Measurements from ENCODE around the gene CFAP299. TPM values are rescaled to one million over a fixed set of nuclear protein-coding genes. Genes with fewer than 3 reads are reported as not detected.
"Not testable (repeated sequence)": the region's sequence is repeated elsewhere in the genome, so short reads cannot be mapped to it uniquely, and the experiment has no call there.

Gene CFAP299
- total and polyA plus RNA-seq, 10 donors = 0.11 TPM; not detected in 9

DNA sequence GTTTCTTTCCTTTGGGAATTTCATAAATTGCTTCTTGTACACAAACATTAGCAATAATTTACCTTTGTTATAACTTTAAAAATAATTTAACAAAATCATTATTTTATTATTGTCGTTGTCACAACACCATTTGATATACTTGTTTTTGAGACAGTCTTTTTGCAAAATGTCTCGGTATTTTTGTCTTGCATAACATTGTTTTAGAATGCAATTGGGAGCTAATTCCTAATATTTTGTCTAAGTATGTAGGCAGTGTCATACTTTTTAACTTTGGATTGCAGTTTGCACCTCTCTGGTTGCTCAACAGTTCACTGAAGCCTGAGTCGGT lies 340 bp upstream of the CFAP299 start:
- no peak for DNase-seq
- intact Hi-C loops (cut with DNase I; ENCODE audit: low total_unique reads) = no loop called here
- no peak for TF ChIP-seq POLR2A (IDR thresholded peaks at IDR 0.05)
- TF ChIP-seq POLR2AphosphoS5 (IDR thresholded peaks at IDR 0.05) = no peak
- Histone ChIP-seq H3K27ac (no peak overlapping the region), H3K9me3 (no peaks in the 10 kb centered on the region), H3K4me3 (peak overlapping the region; percentile 40 to 81 (median 57)), H3K36me3 (no peaks in the 10 kb centered on the region), H3K4me1 (peaks cover 0 to 18% (median 13%) of the 10 kb centered on the region in 6 donors), H3K27me3 (replicated peaks in 1 of 7) (peaks cover 0 to 80% (median 17%) of the 10 kb centered on the region in 7 donors)
- WGBS, 5 donors = 8 to 15% (median 10%) methylated on average over 3 of the region's 3 CpGs

DNA sequence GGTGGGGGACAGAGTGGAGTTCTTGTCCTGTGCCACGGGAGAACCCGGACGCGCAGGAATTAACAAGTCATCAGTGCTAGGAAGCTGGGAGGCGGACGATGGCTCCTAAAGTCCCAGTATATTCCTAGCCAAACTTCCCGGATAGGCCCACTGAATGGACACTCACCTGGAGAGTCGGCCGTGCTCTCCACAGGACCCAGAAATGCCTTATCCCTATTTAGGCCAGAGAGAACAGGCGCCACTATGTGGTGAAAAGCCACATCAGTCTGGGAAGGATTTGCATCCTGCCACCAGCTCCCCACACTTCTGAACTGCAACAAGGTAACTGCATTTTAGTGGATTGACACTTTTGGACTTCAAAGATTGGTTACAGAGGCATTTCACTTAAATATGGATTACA lies 1.1 kb downstream of the CFAP299 start:
- Histone ChIP-seq H3K4me1 (peaks cover 0 to 18% (median 13%) of the 10 kb centered on the region in 6 donors), H3K27ac (no peak overlapping the region), H3K27me3 (replicated peaks in 1 of 7) (peaks cover 0 to 85% (median 17%) of the 10 kb centered on the region in 7 donors), H3K4me3 (peak overlapping the region in 3 of 8 donors; percentile 59 to 81 (median 63)), H3K36me3 (no peaks in the 10 kb centered on the region), H3K9me3 (peaks cover 0 to 7% (median 3%) of the 10 kb centered on the region in 8 donors)
- 11 to 16% (median 14%) methylated on average over 10 of the region's 10 CpGs for WGBS, 5 donors
- peak; percentile 20 for DNase-seq
- intact Hi-C loops (cut with DNase I; ENCODE audit: low total_unique reads) = no loop called here
- no peak for TF ChIP-seq POLR2A (IDR thresholded peaks at IDR 0.05)
- TF ChIP-seq, protein P1, sequence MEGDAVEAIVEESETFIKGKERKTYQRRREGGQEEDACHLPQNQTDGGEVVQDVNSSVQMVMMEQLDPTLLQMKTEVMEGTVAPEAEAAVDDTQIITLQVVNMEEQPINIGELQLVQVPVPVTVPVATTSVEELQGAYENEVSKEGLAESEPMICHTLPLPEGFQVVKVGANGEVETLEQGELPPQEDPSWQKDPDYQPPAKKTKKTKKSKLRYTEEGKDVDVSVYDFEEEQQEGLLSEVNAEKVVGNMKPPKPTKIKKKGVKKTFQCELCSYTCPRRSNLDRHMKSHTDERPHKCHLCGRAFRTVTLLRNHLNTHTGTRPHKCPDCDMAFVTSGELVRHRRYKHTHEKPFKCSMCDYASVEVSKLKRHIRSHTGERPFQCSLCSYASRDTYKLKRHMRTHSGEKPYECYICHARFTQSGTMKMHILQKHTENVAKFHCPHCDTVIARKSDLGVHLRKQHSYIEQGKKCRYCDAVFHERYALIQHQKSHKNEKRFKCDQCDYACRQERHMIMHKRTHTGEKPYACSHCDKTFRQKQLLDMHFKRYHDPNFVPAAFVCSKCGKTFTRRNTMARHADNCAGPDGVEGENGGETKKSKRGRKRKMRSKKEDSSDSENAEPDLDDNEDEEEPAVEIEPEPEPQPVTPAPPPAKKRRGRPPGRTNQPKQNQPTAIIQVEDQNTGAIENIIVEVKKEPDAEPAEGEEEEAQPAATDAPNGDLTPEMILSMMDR (IDR thresholded peaks at IDR 0.05 in 8 of 11, conservative IDR thresholded peaks at IDR 0.05 in 3 of 11) = no peak
- TF ChIP-seq POLR2AphosphoS5 (IDR thresholded peaks at IDR 0.05) = no peak

GRCh38 chr4:80340036-80340435 lies 4.5 kb downstream of the CFAP299 start:
- TF ChIP-seq POLR2A (IDR thresholded peaks at IDR 0.05) (no peak), POLR2AphosphoS5 (IDR thresholded peaks at IDR 0.05) (no peak)
- TF ChIP-seq, protein P1 (IDR thresholded peaks at IDR 0.05 in 8 of 11, conservative IDR thresholded peaks at IDR 0.05 in 3 of 11) = no peak
- Histone ChIP-seq H3K4me1 (peaks cover 0 to 16% (median 13%) of the 10 kb centered on the region in 6 donors), H3K27ac (no peak overlapping the region), H3K9me3 (peaks cover 0 to 32% (median 21%) of the 10 kb centered on the region in 8 donors), H3K4me3 (no peak overlapping the region), H3K27me3 (replicated peaks in 1 of 7) (peaks cover 0 to 51% (median 16%) of the 10 kb centered on the region in 7 donors), H3K36me3 (no peaks in the 10 kb centered on the region)
- DNase-seq = no peak
- WGBS, 5 donors = 32 to 64% (median 42%) methylated on average over 2 of the region's 2 CpGs
- intact Hi-C loops (cut with DNase I; ENCODE audit: low total_unique reads) = no loop called here

- H3K4me1 ChIP-seq; H3K36me3 ChIP-seq; DNase-seq; intact Hi-C loops (cut with DNase I; ENCODE audit: low total_unique reads); H3K4me3 ChIP-seq; H3K27ac ChIP-seq: not testable (repeated sequence)
- peaks cover 0 to 30% (median 0%) of the 10 kb centered on the region in 7 donors for H3K27me3 ChIP-seq (replicated peaks in 1 of 7)
- H3K9me3 ChIP-seq = peaks cover 0 to 37% (median 22%) of the 10 kb centered on the region in 8 donors
Measured at GRCh38 chr4:80342684-80343083, 7.2 kb downstream of the CFAP299 start.

DNA sequence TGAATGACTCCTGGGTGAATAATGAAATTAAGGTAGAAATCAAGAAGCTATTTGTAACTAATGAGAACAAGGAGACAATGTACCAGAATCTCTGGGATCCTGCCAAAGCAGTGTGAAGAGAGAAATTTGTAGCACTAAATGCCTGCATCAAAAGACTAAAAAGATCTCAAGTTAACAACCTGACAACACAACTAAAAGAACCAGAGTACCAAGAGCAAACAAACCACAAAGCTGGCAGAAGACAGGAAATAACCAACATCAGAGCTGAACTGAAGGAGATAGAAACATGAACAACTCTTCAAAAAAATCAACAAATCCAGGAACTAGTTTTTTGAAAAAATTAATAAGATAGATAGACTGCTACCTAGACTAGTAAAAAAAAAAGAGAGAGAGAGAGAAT lies 8.4 kb downstream of the CFAP299 start:
- DNase-seq = no peak
- Histone ChIP-seq H3K27me3 (replicated peaks in 1 of 7) (peaks cover 0 to 30% (median 0%) of the 10 kb centered on the region in 7 donors), H3K27ac (no peak overlapping the region), H3K4me1 (no peaks in the 10 kb centered on the region), H3K36me3 (no peaks in the 10 kb centered on the region), H3K4me3 (no peak overlapping the region), H3K9me3 (peaks cover 0 to 37% (median 22%) of the 10 kb centered on the region in 8 donors)
- intact Hi-C loops (cut with DNase I; ENCODE audit: low total_unique reads) = no loop called here
- TF ChIP-seq POLR2AphosphoS5 (IDR thresholded peaks at IDR 0.05) (no peak), POLR2A (IDR thresholded peaks at IDR 0.05) (no peak)
- TF ChIP-seq, protein P1 (IDR thresholded peaks at IDR 0.05 in 8 of 11, conservative IDR thresholded peaks at IDR 0.05 in 3 of 11) = no peak
